SK-N-SH (cell line): ENCODE results near the gene DMRT1. TPM values are rescaled to one million over a fixed set of nuclear protein-coding genes. Genes with fewer than 3 reads are reported as not detected.

Experiments
- CTCF ChIA-PET: fragments of 300-600, 350-600 bp; formaldehyde crosslinking; extraction: SDS; loops from one replicate; lab custom pipeline; 2021; lab: Yijun Ruan, JAX
- POLR2A ChIA-PET: fragments of 350-600 bp; sonication (Branson Sonifier 250); formaldehyde crosslinking; extraction: SDS; loops from one replicate; lab custom pipeline; 2020; ENCODE audit warnings: antibody characterized with exemption, inconsistent platforms; lab: Yijun Ruan, JAX
- DNase-seq: peaks from one replicate; pipeline ENCODE4 v3.0.0; 2012
- H2AFZ ChIP-seq: fragments of 200-600 bp; sonication (generic); 2 replicates; pipeline ENCODE4 v1.8.1; 2016; ENCODE audit warnings: antibody characterized with exemption, mild to moderate bottlenecking, low read depth
- H3F3A ChIP-seq: fragments of 200-600 bp; sonication (generic); replicated peaks from 2 replicates; pipeline ENCODE3; 2016; ENCODE audit warnings: antibody characterized with exemption, mild to moderate bottlenecking; ENCODE audit not compliant: insufficient read depth
- H3K27ac ChIP-seq, 2 experiments: fragments of 200-500 bp in 1 of 2; fragments of 200-600 bp in 1 of 2; sonication (Bioruptor generic) in 1 of 2; sonication (generic), shearing (Covaris generic) in 1 of 2; 2 replicates each; pipeline versions ENCODE4 v1.5.1 to v1.6.1; 2014 to 2016; ENCODE audit warnings: low read depth in 2 of 2, inconsistent platforms in 1 of 2, low read length in 1 of 2, mild to moderate bottlenecking in 1 of 2, mixed read lengths in 1 of 2
- H3K27me3 ChIP-seq: fragments of 200-600 bp; sonication (generic), shearing (Covaris generic); 2 replicates; pipeline ENCODE4 v1.6.1; 2016; ENCODE audit warnings: mixed run types; ENCODE audit not compliant: insufficient read depth
- H3K36me3 ChIP-seq, 2 experiments: fragments of 200-500 bp in 1 of 2; fragments of 200-600 bp in 1 of 2; sonication (Bioruptor generic) in 1 of 2; sonication (generic) in 1 of 2; replicated peaks in 1 of 2; 2 replicates each; pipeline versions ENCODE3 to v1.5.1; 2014 to 2016; ENCODE audit warnings: low read length in 1 of 2, mild to moderate bottlenecking in 1 of 2; ENCODE audit not compliant: insufficient read depth in 2 of 2, control insufficient read depth in 1 of 2
- H3K4me1 ChIP-seq, 2 experiments: fragments of 200-500 bp in 1 of 2; fragments of 200-600 bp in 1 of 2; sonication (Bioruptor generic) in 1 of 2; sonication (generic), shearing (Covaris generic) in 1 of 2; 2 replicates each; pipeline versions ENCODE4 v1.5.1 to v1.6.1; 2014 to 2016; ENCODE audit warnings: low read depth in 1 of 2, low read length in 1 of 2, mixed run types in 1 of 2; ENCODE audit not compliant: insufficient read depth in 2 of 2, control insufficient read depth in 1 of 2
- H3K4me2 ChIP-seq: fragments of 200-600 bp; sonication (generic), shearing (Covaris generic); 2 replicates; pipeline ENCODE4 v1.6.1; 2017; ENCODE audit warnings: mixed run types
- H3K4me3 ChIP-seq, 2 experiments: fragments of 200-500 bp in 1 of 2; fragments of 200-600 bp in 1 of 2; sonication (Bioruptor generic) in 1 of 2; sonication (generic), shearing (Covaris generic) in 1 of 2; 2 replicates each; pipeline versions ENCODE4 v1.5.1 to v1.8.1; 2014 to 2016; ENCODE audit warnings: low read depth in 2 of 2, inconsistent platforms in 1 of 2, low read length in 1 of 2, mild to moderate bottlenecking in 1 of 2, mixed read lengths in 1 of 2, moderate library complexity in 1 of 2
- H3K79me2 ChIP-seq: fragments of 200-600 bp; sonication (generic); 2 replicates; pipeline ENCODE4 v1.8.1; 2017; ENCODE audit warnings: mild to moderate bottlenecking; ENCODE audit not compliant: insufficient read depth
- H3K9ac ChIP-seq: fragments of 200-600 bp; sonication (generic); 2 replicates; pipeline ENCODE4 v1.6.1; 2017; ENCODE audit warnings: mixed run types
- H3K9me2 ChIP-seq: fragments of 200-600 bp; sonication (generic); 2 replicates; pipeline ENCODE4 v1.6.1; 2017; ENCODE audit warnings: mixed run types
- H3K9me3 ChIP-seq: fragments of 200-600 bp; sonication (generic); 2 replicates; pipeline ENCODE4 v1.6.1; 2017; ENCODE audit warnings: mixed run types, mild to moderate bottlenecking, moderate library complexity
- H4K20me1 ChIP-seq: fragments of 200-600 bp; sonication (generic); 2 replicates; pipeline ENCODE4 v1.6.1; 2017; ENCODE audit warnings: mild to moderate bottlenecking, mixed run types; ENCODE audit not compliant: insufficient read depth
- GABPA ChIP-seq: IDR thresholded peaks from 2 replicates; pipeline ENCODE4 v1.4.0; 2012; ENCODE audit warnings: low read depth, mild to moderate bottlenecking
- GATA2 ChIP-seq: sonication (generic); formaldehyde crosslinking; IDR thresholded peaks from 2 replicates; pipeline ENCODE4 v1.5.0; 2020; ENCODE audit warnings: mild to moderate bottlenecking, missing genetic modification reagents
- JUND ChIP-seq: IDR thresholded peaks from 2 replicates; pipeline ENCODE4 v1.4.0; 2012
- MXI1 ChIP-seq: IDR thresholded peaks from 2 replicates; pipeline ENCODE4 v1.6.1; 2012; ENCODE audit warnings: mild to moderate bottlenecking, low read depth, low read length, improper control_type of control experiment
- NFIC ChIP-seq: IDR thresholded peaks from 2 replicates; pipeline ENCODE4 v1.4.0; 2012; ENCODE audit warnings: borderline replicate concordance
- NRF1 ChIP-seq: IDR thresholded peaks from 2 replicates; pipeline ENCODE4 v1.6.1; 2012; ENCODE audit warnings: low read depth, mild to moderate bottlenecking, low read length
- POLR2AphosphoS5 ChIP-seq: IDR thresholded peaks from 2 replicates; pipeline ENCODE4 v1.6.1; 2012; ENCODE audit warnings: low read depth, low read length
- RAD21 ChIP-seq: IDR thresholded peaks from 2 replicates; pipeline ENCODE4 v1.6.1; 2012; ENCODE audit warnings: mild to moderate bottlenecking, low read length
- RFX5 ChIP-seq: IDR thresholded peaks from 2 replicates; pipeline ENCODE4 v1.6.1; 2012; ENCODE audit warnings: mild to moderate bottlenecking, improper control_type of control experiment, low read length
- RXRA ChIP-seq: IDR thresholded peaks from 2 replicates; pipeline ENCODE4 v1.4.0; 2012; ENCODE audit warnings: low read depth, mild to moderate bottlenecking, borderline replicate concordance
- SIN3A ChIP-seq: IDR thresholded peaks from 2 replicates; pipeline ENCODE4 v1.6.1; 2012; ENCODE audit warnings: low read depth, mild to moderate bottlenecking, low read length, moderate library complexity, borderline replicate concordance
- TAF1 ChIP-seq: IDR thresholded peaks from 2 replicates; pipeline ENCODE4 v1.6.1; 2012; ENCODE audit warnings: low read depth, mild to moderate bottlenecking, low read length, moderate library complexity, borderline replicate concordance
- TCF12 ChIP-seq: IDR thresholded peaks from 2 replicates; pipeline ENCODE4 v1.4.0; 2012
- WGBS: methylation state at CpG from one replicate; pipeline ENCODE4 v1.1.6; 2017; ENCODE audit warnings: low lambda C conversion rate; 5-methylcytosine and 5-hydroxymethylcytosine counted together
- polyA plus RNA-seq, 3 experiments: library from polyadenylated mRNA; depleted of rRNA; stranded (reverse); fragments of >200 nt; gene quantifications; 2 replicates each; pipeline ENCODE4 v1.2.3, GENCODE V29; 2012
- TF ChIP-seq, protein P1 (sequence below): IDR thresholded peaks from 2 replicates; pipeline ENCODE4 v1.6.1; 2012; ENCODE audit warnings: mild to moderate bottlenecking, low read depth, low read length, moderate library complexity
- TF ChIP-seq, protein P2 (sequence below): fragments of 150-350 bp; IDR thresholded peaks from 2 replicates; pipeline ENCODE4 v1.6.1; 2016; ENCODE audit warnings: mild to moderate bottlenecking, low read depth, low read length
- TF ChIP-seq, protein P3 (sequence below): IDR thresholded peaks from 2 replicates; pipeline ENCODE4 v1.4.0; 2012; ENCODE audit warnings: low read depth, borderline replicate concordance
- TF ChIP-seq, protein P4 (sequence below): fragments of 150-350 bp; IDR thresholded peaks from 2 replicates; pipeline ENCODE4 v1.6.1; 2017; ENCODE audit warnings: antibody characterized with exemption, low read length, low read depth, borderline replicate concordance

The DMRT1 gene
- polyA plus RNA-seq, 1 of the 3 experiments (the other 2 are of a cell fraction): not detected

DNA sequence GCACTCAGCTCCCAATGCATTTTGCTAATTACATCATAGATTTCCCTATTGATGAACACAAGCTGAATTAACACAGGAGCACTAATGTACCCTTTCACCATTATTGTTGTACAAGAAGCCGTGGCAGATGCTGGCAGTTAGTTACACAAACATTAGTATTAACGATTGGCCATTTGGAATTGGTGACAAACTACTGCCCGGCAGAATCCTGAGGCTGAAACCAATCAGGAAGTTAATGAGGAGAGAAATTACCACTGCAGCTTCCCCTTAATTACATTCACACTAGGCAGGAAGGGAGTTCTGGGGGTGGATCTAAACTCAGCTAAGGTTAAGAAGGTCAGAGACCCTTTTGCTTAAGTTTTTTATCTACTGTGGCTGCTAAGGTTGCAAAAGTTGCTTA is 125.4 kb downstream of the DMRT1 start:
- H3K79me2 ChIP-seq: no peaks in the 10 kb centered on the region
- no peaks in the 10 kb centered on the region for H3K9me2 ChIP-seq
- no peak overlapping the region for H3K27ac ChIP-seq
- H4K20me1 ChIP-seq: no peaks in the 10 kb centered on the region
- DNase-seq: no peak
- peaks cover 64% of the 10 kb centered on the region for H3K27me3 ChIP-seq
- no peak overlapping the region for H3K4me2 ChIP-seq
- ChIA-PET POLR2A (no interaction called here), CTCF (interaction anchor here (1.2 kb wide), 1 partner anchor 8 kb away, joined by 3 read pairs; no protein-coding TSS in a partner anchor)
- no peak overlapping the region for H2AFZ ChIP-seq
- H3K4me3 ChIP-seq: no peak overlapping the region
- WGBS: 0% methylated on average over 3 of the region's 3 CpGs
- H3K9ac ChIP-seq: no peak overlapping the region
- H3F3A ChIP-seq: no peaks in the 10 kb centered on the region
- H3K9me3 ChIP-seq: no peaks in the 10 kb centered on the region
- H3K36me3 ChIP-seq: no peaks in the 10 kb centered on the region
- H3K4me1 ChIP-seq: no peaks in the 10 kb centered on the region
- TF ChIP-seq NRF1 (no peak), POLR2AphosphoS5 (no peak), RFX5 (no peak)
- TF ChIP-seq, protein P1, sequence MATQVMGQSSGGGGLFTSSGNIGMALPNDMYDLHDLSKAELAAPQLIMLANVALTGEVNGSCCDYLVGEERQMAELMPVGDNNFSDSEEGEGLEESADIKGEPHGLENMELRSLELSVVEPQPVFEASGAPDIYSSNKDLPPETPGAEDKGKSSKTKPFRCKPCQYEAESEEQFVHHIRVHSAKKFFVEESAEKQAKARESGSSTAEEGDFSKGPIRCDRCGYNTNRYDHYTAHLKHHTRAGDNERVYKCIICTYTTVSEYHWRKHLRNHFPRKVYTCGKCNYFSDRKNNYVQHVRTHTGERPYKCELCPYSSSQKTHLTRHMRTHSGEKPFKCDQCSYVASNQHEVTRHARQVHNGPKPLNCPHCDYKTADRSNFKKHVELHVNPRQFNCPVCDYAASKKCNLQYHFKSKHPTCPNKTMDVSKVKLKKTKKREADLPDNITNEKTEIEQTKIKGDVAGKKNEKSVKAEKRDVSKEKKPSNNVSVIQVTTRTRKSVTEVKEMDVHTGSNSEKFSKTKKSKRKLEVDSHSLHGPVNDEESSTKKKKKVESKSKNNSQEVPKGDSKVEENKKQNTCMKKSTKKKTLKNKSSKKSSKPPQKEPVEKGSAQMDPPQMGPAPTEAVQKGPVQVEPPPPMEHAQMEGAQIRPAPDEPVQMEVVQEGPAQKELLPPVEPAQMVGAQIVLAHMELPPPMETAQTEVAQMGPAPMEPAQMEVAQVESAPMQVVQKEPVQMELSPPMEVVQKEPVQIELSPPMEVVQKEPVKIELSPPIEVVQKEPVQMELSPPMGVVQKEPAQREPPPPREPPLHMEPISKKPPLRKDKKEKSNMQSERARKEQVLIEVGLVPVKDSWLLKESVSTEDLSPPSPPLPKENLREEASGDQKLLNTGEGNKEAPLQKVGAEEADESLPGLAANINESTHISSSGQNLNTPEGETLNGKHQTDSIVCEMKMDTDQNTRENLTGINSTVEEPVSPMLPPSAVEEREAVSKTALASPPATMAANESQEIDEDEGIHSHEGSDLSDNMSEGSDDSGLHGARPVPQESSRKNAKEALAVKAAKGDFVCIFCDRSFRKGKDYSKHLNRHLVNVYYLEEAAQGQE: no peak
- TF ChIP-seq, protein P2, sequence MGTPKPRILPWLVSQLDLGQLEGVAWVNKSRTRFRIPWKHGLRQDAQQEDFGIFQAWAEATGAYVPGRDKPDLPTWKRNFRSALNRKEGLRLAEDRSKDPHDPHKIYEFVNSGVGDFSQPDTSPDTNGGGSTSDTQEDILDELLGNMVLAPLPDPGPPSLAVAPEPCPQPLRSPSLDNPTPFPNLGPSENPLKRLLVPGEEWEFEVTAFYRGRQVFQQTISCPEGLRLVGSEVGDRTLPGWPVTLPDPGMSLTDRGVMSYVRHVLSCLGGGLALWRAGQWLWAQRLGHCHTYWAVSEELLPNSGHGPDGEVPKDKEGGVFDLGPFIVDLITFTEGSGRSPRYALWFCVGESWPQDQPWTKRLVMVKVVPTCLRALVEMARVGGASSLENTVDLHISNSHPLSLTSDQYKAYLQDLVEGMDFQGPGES: no peak

DNA sequence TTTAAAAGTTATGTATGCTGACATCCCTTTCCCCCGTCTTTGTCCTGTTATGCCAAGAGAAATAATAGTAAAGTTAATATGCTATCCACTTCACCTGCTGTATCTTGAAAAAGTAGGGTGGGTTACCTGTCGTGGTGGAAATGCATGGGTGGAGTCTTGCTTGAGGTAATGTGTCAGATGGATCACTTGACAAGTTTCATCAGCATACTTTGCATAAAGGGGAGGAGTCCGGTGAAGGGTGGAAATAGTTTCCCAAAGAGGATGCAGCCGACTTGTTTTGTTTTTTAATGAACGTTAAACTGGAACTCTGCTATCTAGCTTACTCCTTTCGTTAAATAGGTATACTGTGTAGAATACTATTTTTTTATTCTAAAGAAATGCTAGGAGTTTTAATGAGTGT is 125.9 kb downstream of the DMRT1 start:
- Histone ChIP-seq H3K27ac (no peak overlapping the region), H4K20me1 (no peaks in the 10 kb centered on the region), H3K4me2 (no peak overlapping the region), H3K79me2 (no peaks in the 10 kb centered on the region), H3K27me3 (peaks cover 69% of the 10 kb centered on the region), H3K36me3 (no peaks in the 10 kb centered on the region), H2AFZ (no peak overlapping the region), H3K9me2 (no peaks in the 10 kb centered on the region), H3K4me3 (no peak overlapping the region), H3K4me1 (no peaks in the 10 kb centered on the region), H3K9me3 (no peaks in the 10 kb centered on the region), H3K9ac (no peak overlapping the region), H3F3A (no peaks in the 10 kb centered on the region)
- DNase-seq: no peak
- WGBS: 5% methylated on average over 6 of the region's 6 CpGs
- ChIA-PET CTCF (no interaction called here), POLR2A (no interaction called here)
- TF ChIP-seq MXI1 (no peak), TAF1 (no peak), JUND (no peak), NFIC (no peak), GABPA (no peak), TCF12 (no peak), GATA2 (CRISPR knock-in tag) (no peak), SIN3A (no peak), NRF1 (no peak), RXRA (no peak), RAD21 (no peak)
- TF ChIP-seq, protein P2: no peak
- TF ChIP-seq, protein P3, sequence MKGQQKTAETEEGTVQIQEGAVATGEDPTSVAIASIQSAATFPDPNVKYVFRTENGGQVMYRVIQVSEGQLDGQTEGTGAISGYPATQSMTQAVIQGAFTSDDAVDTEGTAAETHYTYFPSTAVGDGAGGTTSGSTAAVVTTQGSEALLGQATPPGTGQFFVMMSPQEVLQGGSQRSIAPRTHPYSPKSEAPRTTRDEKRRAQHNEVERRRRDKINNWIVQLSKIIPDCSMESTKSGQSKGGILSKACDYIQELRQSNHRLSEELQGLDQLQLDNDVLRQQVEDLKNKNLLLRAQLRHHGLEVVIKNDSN: no peak
- TF ChIP-seq, protein P4, sequence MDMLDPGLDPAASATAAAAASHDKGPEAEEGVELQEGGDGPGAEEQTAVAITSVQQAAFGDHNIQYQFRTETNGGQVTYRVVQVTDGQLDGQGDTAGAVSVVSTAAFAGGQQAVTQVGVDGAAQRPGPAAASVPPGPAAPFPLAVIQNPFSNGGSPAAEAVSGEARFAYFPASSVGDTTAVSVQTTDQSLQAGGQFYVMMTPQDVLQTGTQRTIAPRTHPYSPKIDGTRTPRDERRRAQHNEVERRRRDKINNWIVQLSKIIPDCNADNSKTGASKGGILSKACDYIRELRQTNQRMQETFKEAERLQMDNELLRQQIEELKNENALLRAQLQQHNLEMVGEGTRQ: no peak
